EH (cell line): Measurements from ENCODE around the gene UBE2Q2.
"Not testable (repeated sequence)": the region's sequence is repeated elsewhere in the genome, so short reads cannot be mapped to it uniquely, and the experiment has no call there.

Source experiments
- DNase-seq: peaks from one replicate; pipeline ENCODE4 v3.0.0-alpha.2; 2015; ENCODE audit warnings: low read depth

Gene UBE2Q2

GRCh38 chr15:75864213-75865059 lies 21.2 kb downstream of the UBE2Q2 start:
- DNase-seq, result no peak

DNA sequence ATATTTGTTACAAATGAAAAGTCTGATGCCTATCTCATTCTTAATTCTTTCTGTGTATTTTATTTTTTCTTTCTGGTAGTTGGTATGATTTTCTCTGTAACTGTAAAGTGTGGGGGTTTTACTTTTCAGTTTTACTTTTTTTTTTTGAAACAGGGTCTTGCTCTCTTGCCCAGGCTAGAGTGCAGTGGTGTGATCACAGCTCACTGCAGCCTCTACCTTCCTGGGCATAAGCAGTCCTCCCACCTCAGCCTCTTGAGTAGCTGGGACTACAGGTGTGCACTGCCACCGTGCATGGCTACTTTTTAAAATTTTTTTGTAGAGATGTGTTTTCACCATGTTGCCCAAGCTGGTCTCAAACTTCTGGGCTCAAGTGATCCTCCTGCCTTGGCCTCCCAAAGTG lies 22.8 kb downstream of the UBE2Q2 start:
- DNase-seq, result not testable (repeated sequence)

DNA sequence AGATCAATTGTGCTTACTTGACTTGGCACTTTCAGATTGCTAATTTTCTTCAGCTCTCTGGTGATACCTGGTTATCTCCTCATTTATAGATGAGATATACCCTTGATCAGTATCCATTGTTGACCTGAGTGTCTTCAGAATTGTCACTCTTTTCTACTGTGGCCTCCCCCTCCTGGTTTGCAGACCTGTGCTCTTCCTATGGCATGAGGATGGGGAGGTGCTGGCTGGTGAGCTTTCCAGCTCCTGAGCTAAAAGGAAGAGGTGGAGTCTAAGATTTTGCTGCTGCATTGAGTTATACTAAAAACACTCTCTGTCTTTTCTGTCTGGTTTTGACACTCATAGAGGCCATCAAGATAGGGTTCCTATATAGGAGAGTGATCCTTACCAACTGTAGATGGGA lies 23.7 kb downstream of the UBE2Q2 start:
- DNase-seq, result no peak

GRCh38 chr15:75867449-75867848 lies 24.2 kb downstream of the UBE2Q2 start:
- no peak for DNase-seq

DNA sequence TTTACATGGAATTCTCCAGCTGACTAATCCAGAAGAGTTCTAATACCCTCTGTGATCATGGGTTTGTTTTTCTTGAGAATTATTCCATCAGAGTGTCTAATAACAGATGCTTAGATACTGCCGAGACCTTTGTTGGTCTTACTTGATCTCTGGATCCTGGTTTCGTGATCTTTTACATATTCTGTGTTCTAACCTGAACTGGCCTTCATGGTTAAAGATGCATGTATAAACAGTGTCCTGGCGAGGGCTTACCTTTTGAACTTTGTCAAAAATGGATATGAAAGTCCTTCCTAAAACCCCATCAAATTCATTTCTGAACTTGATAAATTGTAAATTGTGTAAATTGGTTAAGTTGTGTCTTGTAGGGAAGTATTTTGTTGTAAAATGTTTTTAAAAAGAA lies 24.8 kb downstream of the UBE2Q2 start:
- DNase-seq, result no peak

GRCh38 chr15:75869446-75869845 lies 26.2 kb downstream of the UBE2Q2 start:
- no peak for DNase-seq

- DNase-seq, result not testable (repeated sequence)
Measured at GRCh38 chr15:75871589-75871988, 28.3 kb downstream of the UBE2Q2 start.

DNA sequence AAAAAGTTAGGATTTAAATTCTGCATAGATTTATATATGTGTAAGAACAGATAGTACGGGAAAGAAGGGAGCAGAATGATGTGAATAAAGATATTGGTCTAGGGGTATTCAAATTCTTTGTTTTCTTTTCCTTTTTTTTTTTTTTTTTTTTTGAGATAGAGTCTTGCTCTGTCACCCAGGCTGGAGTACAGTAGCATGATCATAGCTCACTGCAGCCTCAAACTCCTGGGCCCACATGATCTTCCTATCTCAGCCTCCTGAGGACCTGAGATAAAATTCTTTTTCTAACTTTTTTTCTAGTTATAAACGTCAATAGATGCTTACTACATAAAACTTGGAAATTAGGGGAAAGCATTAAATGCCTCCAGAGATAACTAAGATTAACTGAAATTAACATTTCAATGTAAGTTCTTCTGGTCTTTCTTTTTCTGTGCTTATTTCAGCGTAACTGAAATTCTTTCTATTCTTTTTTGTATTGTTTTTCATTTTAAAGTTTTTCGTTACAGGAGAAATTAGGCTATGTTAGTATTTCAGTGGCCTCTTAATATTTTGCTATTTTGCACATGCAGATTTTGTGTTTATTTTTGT lies 29.2 kb downstream of the UBE2Q2 start:
- DNase-seq, result no peak

GRCh38 chr15:75884041-75884440 lies 40.8 kb downstream of the UBE2Q2 start:
- DNase-seq, result peak; percentile 64

- no peak for DNase-seq
Measured at GRCh38 chr15:75887178-75887577, 43.9 kb downstream of the UBE2Q2 start.

- DNase-seq, result peak; percentile 90
Measured at GRCh38 chr15:75891895-75892294, 48.6 kb downstream of the UBE2Q2 start.

DNA sequence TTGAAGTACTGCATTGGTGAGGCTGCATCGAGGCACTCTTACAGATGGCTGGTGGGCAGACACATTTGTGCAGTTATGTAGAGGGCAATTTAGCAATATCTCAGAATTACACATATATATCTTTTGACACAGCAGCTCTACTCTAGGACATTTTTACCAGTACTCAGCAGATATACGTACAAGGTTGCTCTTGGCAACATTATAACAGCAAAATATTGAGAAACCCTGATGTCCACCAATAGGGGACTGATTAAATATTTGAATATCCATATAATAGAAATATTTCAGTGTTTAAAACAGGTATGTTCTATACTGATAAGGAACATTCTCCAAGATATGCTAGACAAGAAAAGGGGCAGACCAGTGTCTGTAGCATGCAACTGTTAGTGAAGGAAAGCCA lies 52.5 kb downstream of the UBE2Q2 start:
- no peak for DNase-seq

DNA sequence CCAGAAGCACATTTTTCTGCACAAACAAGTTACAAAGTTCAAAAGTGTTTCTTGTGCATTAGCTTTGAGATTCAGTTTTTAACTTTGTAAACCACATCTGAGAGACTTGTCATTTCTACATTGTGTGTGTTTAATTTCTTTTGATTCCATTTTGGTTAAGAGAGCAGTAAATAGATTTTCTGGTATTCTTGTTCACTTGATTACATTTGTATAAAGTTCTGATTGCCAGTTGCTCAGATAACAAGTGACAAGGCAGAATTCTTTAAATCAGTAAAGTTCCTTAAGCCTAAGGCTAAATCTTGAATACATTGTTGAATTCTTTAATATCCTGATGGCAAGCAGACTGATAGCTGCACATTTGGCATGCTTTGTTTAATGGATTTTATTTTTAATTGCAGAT lies 57.3 kb downstream of the UBE2Q2 start:
- DNase-seq, result no peak

- peak; percentile 18 for DNase-seq
Measured at GRCh38 chr15:75902129-75902557, 58.9 kb downstream of the UBE2Q2 start.

- peak; percentile 89 for DNase-seq
Measured at GRCh38 chr15:75903331-75904239, 60.3 kb downstream of the UBE2Q2 start, which contains the start of gene FBXO22. FBXO22 (plus strand) TSS chr15:75903878; CDS start chr15:75903964, 86 bp downstream.

DNA sequence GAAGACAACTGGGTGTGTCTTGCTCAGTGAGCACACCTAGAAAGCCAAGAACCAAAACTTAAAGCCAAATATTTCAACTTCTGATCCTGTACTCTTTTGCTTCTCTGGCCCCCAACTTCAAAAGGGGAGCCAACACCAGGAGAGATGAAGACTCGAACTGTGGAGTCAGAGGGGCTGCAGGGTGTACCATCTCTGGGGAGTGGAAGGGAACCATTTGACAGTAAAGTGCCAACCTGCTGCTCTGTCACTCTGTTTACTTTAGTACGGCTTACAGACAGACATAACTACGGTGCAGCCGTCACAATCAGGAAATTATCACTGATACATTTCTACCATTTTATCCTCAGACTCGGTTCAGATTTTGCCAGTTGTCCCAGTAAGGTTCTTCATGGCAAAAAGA lies 62.0 kb downstream of the UBE2Q2 start:
- DNase-seq, result no peak

- DNase-seq, result not testable (repeated sequence)
Measured at GRCh38 chr15:75910355-75910754, 67.1 kb downstream of the UBE2Q2 start.

DNA sequence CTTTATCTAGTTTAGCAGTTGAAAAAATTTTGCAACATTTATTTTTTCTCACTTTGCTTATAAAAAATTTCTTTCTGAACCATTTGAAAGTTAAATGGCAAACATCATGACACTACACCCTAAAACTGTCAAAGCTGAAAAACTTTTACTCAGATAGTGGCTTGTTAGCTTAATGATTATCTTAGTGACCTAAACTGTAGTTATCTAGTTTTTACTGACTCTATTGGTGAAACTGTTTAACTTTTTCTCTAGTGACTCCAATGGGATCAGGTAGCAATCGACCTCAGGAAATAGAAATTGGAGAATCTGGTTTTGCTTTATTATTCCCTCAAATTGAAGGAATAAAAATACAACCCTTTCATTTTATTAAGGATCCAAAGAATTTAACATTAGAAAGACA lies 73.7 kb downstream of the UBE2Q2 start:
- DNase-seq, result no peak

- no peak for DNase-seq
Measured at GRCh38 chr15:75918135-75918534, 74.9 kb downstream of the UBE2Q2 start.

- peak; percentile 39 for DNase-seq
Measured at GRCh38 chr15:75920079-75920478, 76.8 kb downstream of the UBE2Q2 start.

GRCh38 chr15:75921732-75922703 lies 78.8 kb downstream of the UBE2Q2 start:
- peak; percentile 68 for DNase-seq
